Nephron progenitor cell (in vitro differentiated cells): ENCODE measurements around the gene LRRC18.

Experiments
- DNase-seq: peaks from one replicate; pipeline ENCODE4 v3.0.0; 2021
- H3K27ac Mint-ChIP-seq: 2 replicates; pipeline ENCODE4 v1.8.0; 2021; ENCODE audit warnings: mild to moderate bottlenecking, moderate library complexity, mixed read lengths
- H3K27me3 Mint-ChIP-seq: 2 replicates; pipeline ENCODE4 v1.8.0; 2021; ENCODE audit warnings: mild to moderate bottlenecking, low read depth, mixed read lengths; ENCODE audit not compliant: poor library complexity
- H3K36me3 Mint-ChIP-seq: 2 replicates; pipeline ENCODE4 v1.8.0; 2021; ENCODE audit warnings: low read depth, mixed read lengths
- H3K4me1 Mint-ChIP-seq: 2 replicates; pipeline ENCODE4 v1.8.0; 2021; ENCODE audit warnings: mixed read lengths
- H3K4me3 Mint-ChIP-seq: 2 replicates; pipeline ENCODE4 v1.8.0; 2021; ENCODE audit warnings: mild to moderate bottlenecking, moderate library complexity, mixed read lengths
- H3K9me3 Mint-ChIP-seq: 2 replicates; pipeline ENCODE4 v1.8.0; 2021; ENCODE audit warnings: mild to moderate bottlenecking, moderate library complexity, mixed read lengths
- TF ChIP-seq, protein P1 (sequence below): fragments of 200-600 bp; sonication (generic); IDR thresholded peaks from 2 replicates; pipeline ENCODE4 v1.5.0; 2021; ENCODE audit warnings: antibody characterized with exemption

Gene LRRC18

DNA sequence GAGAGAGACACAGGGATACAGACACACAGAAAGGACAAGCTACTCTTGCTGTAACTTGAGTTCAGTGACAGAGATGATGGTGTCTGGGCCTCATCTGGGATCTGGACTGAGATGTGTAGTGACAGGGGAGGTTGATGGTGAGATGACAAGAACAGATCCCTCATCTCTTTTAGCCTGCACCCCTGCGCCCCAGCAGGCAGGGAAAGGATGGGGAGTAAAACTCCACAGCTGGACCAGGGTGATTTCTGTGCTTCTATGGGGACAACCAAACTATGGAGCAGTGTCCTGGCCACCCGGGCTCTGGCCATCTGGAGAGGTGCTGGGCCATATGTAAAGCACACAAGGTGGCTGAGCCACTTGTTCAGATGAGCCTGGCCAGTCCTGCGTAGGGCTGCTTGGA, 4.5 kb upstream of the LRRC18 start:
- Mint-ChIP-seq H3K36me3 (no peaks in the 10 kb centered on the region), H3K9me3 (no peaks in the 10 kb centered on the region), H3K4me3 (no peak overlapping the region), H3K4me1 (peaks cover 28% of the 10 kb centered on the region), H3K27me3 (peaks cover 87% of the 10 kb centered on the region), H3K27ac (no peak overlapping the region)
- TF ChIP-seq, protein P1, sequence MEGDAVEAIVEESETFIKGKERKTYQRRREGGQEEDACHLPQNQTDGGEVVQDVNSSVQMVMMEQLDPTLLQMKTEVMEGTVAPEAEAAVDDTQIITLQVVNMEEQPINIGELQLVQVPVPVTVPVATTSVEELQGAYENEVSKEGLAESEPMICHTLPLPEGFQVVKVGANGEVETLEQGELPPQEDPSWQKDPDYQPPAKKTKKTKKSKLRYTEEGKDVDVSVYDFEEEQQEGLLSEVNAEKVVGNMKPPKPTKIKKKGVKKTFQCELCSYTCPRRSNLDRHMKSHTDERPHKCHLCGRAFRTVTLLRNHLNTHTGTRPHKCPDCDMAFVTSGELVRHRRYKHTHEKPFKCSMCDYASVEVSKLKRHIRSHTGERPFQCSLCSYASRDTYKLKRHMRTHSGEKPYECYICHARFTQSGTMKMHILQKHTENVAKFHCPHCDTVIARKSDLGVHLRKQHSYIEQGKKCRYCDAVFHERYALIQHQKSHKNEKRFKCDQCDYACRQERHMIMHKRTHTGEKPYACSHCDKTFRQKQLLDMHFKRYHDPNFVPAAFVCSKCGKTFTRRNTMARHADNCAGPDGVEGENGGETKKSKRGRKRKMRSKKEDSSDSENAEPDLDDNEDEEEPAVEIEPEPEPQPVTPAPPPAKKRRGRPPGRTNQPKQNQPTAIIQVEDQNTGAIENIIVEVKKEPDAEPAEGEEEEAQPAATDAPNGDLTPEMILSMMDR: no peak
- no peak for DNase-seq

DNA sequence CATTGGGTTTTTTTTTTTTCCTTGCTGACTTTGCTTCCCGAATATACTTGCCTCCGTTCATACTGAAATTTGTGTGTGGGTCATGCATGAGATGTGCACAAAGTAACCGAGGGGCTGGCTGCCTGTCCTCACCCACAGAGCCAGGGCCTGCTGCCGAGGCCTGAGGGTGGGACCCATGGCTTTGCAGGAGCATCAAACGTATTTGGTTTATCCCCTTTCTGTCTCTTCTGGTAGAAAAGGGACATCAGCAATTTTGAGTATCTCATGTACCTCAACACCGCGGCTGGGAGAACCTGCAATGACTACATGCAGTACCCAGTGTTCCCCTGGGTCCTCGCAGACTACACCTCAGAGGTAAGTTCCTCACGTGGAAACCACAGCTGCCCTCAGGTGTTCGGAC, 3.5 kb upstream of the LRRC18 start:
- Mint-ChIP-seq H3K4me3 (no peak overlapping the region), H3K36me3 (no peaks in the 10 kb centered on the region), H3K9me3 (no peaks in the 10 kb centered on the region), H3K4me1 (peaks cover 28% of the 10 kb centered on the region), H3K27me3 (peaks cover 87% of the 10 kb centered on the region), H3K27ac (no peak overlapping the region)
- DNase-seq: no peak
- TF ChIP-seq, protein P1: no peak

DNA sequence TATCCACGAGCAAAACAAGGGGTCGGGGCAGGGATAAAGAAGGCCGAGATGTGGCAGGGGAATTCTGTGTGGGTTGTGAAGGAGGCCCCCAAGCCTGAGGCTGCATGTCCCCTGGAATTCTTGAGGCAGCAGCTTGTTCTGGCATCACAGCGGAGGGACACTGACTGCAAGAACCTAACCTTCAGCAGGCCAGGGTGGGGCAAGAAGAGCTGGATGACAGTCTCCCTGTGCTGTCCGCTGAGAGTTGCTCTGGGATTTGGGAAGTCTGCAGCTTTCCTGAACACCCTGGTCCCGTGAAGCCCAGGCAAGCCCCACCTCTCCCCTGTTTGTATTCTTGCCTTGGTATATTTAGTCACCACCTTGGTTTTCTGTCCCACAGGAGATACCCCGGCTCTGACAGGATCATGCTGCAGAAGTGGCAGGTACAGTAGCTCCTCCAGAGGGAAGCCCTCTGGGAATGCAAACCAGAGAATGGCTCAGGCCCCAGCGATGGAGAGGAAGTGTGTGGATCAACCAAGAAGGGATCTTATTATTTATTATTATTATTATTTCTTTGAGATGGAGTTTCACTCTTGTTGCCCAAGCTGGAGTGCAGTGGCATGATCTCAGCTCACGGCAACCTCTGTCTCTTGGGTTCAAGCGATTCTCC, 1.9 kb upstream of the LRRC18 start:
- TF ChIP-seq, protein P1: no peak
- no peak for DNase-seq
- peaks cover 28% of the 10 kb centered on the region for H3K4me1 Mint-ChIP-seq
- no peaks in the 10 kb centered on the region for H3K9me3 Mint-ChIP-seq
- H3K27me3 Mint-ChIP-seq: peaks cover 79% of the 10 kb centered on the region
- no peak overlapping the region for H3K27ac Mint-ChIP-seq
- no peaks in the 10 kb centered on the region for H3K36me3 Mint-ChIP-seq
- no peak overlapping the region for H3K4me3 Mint-ChIP-seq

DNA sequence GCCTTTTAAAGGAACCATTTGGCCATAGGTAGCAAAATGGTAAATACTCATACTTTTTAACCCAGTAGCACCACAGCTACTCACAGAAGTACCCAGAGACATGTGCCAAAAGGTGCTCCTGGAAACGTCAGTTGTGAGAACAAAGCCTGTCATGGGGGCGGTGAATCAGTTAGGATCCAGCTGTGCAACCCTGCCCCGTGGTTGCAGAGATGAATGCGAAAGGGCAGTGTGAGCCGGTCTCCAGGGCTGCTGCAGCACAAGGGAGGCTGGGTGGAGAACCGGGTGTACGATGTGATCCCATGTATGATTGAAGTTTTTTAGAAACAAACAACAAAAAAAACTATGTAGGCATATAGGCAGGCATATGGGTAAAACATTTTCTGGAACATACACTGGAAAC, 1.3 kb upstream of the LRRC18 start:
- TF ChIP-seq, protein P1: no peak
- H3K36me3 Mint-ChIP-seq: no peaks in the 10 kb centered on the region
- peaks cover 74% of the 10 kb centered on the region for H3K27me3 Mint-ChIP-seq
- peaks cover 26% of the 10 kb centered on the region for H3K4me1 Mint-ChIP-seq
- no peak overlapping the region for H3K27ac Mint-ChIP-seq
- no peaks in the 10 kb centered on the region for H3K9me3 Mint-ChIP-seq
- H3K4me3 Mint-ChIP-seq: no peak overlapping the region
- DNase-seq: no peak

DNA sequence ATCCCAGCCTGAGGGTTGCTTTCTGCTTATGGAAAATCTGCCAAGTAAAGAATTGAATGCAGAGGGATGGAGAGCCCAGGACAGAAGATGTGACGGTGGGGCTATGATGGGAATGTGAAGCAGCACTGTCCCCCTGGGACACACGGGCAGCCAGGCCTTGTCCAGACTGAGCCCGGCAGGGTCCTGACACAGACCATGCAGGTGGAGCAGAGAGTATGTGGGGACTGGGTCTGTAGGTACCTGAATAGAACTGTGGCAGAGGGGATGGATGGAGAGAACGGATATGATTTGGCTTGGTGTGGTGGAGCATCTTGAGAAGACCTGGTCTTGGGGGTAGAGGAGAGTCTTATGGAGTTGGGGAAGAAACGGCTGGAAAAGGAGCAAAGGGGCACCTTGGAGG, 732 bp upstream of the LRRC18 start:
- no peak overlapping the region for H3K27ac Mint-ChIP-seq
- no peak for DNase-seq
- H3K4me1 Mint-ChIP-seq: peaks cover 24% of the 10 kb centered on the region
- TF ChIP-seq, protein P1: no peak
- H3K9me3 Mint-ChIP-seq: no peaks in the 10 kb centered on the region
- H3K4me3 Mint-ChIP-seq: no peak overlapping the region
- H3K36me3 Mint-ChIP-seq: no peaks in the 10 kb centered on the region
- H3K27me3 Mint-ChIP-seq: peaks cover 69% of the 10 kb centered on the region

DNA sequence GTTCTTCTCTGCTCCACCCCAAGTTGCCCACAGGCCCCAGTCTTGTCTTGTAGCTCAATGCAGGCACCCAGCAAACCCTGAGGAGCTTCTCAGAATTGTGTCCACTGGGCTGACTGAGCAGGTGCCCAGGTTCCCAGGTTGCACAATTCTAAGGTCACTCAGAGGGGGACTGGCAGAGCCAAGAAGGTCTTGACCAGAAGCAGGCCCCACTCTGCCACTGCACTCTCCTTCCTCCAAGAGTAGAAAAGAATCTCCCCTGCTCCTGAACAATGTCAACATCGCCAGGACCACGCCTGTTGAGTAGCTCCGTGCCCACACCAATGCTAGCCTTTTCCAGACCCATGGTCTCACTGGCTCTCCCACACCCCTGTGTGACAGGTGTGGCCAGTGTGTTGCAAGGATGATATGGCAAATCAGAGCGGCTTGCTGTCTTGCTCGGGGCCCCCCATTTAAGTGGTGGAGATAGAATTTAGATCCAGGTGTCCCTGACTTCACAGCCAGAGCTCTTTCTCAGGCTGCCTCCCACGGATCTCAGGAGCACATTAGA, 577 bp downstream of the LRRC18 start:
- Mint-ChIP-seq H3K36me3 (no peaks in the 10 kb centered on the region), H3K9me3 (no peaks in the 10 kb centered on the region), H3K27ac (no peak overlapping the region), H3K27me3 (peaks cover 65% of the 10 kb centered on the region), H3K4me3 (no peak overlapping the region), H3K4me1 (peaks cover 25% of the 10 kb centered on the region)
- DNase-seq: no peak
- TF ChIP-seq, protein P1: no peak
